Measurements from ENCODE around the gene DDAH2.
"Not testable (repeated sequence)": the region's sequence is repeated elsewhere in the genome, so short reads cannot be mapped to it uniquely, and the experiment has no call there.

DDAH2 gene

DNA sequence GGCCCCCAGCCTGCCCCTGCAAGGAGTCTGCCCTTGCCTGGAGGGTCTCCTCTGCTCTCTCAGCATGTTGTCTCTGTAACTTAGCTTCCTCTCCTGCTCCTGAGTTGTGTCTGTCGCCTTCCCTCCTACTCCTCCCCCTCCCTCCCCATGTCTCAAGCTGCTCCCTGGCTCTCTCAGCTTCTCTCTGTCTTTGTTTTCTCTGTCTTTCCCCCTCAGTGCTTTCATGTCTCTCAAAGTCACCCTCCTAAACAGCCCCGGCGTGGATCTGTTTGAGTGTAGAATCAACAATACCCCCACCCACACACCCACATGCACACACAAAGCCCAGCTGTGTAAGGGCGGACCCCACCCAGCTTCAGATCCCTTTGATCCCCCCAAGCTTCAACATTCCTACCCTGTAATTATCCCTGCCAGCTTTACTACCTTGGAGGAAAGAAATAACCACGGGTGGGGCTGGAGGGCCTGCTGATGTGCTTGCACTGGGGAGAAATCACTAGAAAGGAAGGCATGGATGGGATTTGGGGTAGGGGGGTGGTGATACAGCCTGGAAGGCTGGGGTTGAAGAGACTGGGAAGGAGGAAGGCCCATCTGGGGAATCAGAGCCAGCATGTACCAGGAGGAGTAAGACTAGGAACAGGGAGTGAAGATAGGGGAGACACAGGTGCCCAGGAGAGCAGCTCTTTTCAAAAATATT lies 15.0 kb downstream of the DDAH2 start:
- TF ChIP-seq L3MBTL2 (conservative IDR thresholded peaks at IDR 0.05) (no peak), PKNOX1 (IDR thresholded peaks at IDR 0.05) (no peak), SUZ12 (IDR thresholded peaks at IDR 0.05) (no peak), SP1 (IDR thresholded peaks at IDR 0.05) (no peak), FOXM1 (IDR thresholded peaks at IDR 0.05; ENCODE audit: borderline replicate concordance) (no peak), FOXK2 (IDR thresholded peaks at IDR 0.05) (no peak), HDGF (IDR thresholded peaks at IDR 0.05; ENCODE audit: borderline replicate concordance) (no peak), TARDBP (IDR thresholded peaks at IDR 0.05) (no peak), NFRKB (IDR thresholded peaks at IDR 0.05) (no peak), ARNT (IDR thresholded peaks at IDR 0.05) (no peak), FOXA1 (IDR thresholded peaks at IDR 0.05) (no peak), BHLHE40 (IDR thresholded peaks at IDR 0.05; ENCODE audit: borderline replicate concordance) (no peak), LEF1 (IDR thresholded peaks at IDR 0.05; ENCODE audit: borderline replicate concordance) (no peak), CTBP1 (IDR thresholded peaks at IDR 0.05; ENCODE audit: borderline replicate concordance) (no peak), ZNF384 (IDR thresholded peaks at IDR 0.05) (no peak), ELF4 (IDR thresholded peaks at IDR 0.05) (no peak)
- CTCF ChIA-PET, result interaction anchor here (0.6 to 2.2 kb wide), 3 partner anchors 16 to 56 kb away, joined by 4 to 13 read pairs (median 8); partner anchors contain the start of gene DDAH2
- DNase-seq (ENCODE audit: extremely low spot score), result no peak
- POLR2A ChIA-PET, result interaction anchor here (0.8 to 5.2 kb wide), 12 partner anchors 8 to 133 kb away, joined by 3 to 43 read pairs (median 4); partner anchors contain the start of genes ABHD16A, GPANK1, HSPA1B and LY6G6F

- POLR2A ChIA-PET, result interaction anchor here (0.8 to 5.2 kb wide), 9 partner anchors 10 to 133 kb away, joined by 3 to 43 read pairs (median 4); partner anchors contain the start of genes ABHD16A, GPANK1, MPIG6B and MSH5
- CTCF ChIA-PET, result interaction anchor here (0.6 to 2.2 kb wide), 3 partner anchors 16 to 56 kb away, joined by 4 to 13 read pairs (median 8); partner anchors contain the start of gene DDAH2
- no peak for TF ChIP-seq FOXA1 (IDR thresholded peaks at IDR 0.05)
- no peak for TF ChIP-seq HDGF (IDR thresholded peaks at IDR 0.05; ENCODE audit: borderline replicate concordance)
- no peak for TF ChIP-seq FOXM1 (IDR thresholded peaks at IDR 0.05; ENCODE audit: borderline replicate concordance)
- no peak for TF ChIP-seq ARNT (IDR thresholded peaks at IDR 0.05)
- TF ChIP-seq CTBP1 (IDR thresholded peaks at IDR 0.05; ENCODE audit: borderline replicate concordance), result no peak
- DNase-seq (ENCODE audit: extremely low spot score), result no peak
Measured at GRCh38 chr6:31713465-31713864, 15.6 kb downstream of the DDAH2 start.

DNA sequence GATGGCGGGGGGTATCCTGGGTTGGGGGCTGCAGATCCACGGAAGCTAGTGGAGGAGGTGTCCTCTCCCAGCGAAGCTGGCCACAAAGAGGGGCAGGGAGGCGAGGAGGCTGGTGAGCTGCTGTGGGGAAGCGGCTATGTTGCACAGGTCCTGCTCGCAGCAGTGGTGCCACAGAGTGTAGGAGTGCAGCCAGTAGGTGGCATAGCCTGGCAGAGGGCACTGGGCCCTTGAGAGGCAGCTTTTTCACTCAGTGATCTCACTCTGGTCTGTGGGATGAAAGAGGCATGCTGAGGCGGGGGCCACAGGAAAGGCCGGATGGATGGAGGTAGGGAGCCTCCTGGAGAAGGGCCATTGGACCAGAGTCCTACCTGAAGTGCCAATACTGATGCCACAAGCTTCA lies 16.8 kb downstream of the DDAH2 start:
- DNase-seq (ENCODE audit: extremely low spot score), result no peak
- ChIA-PET CTCF (no interaction called here), POLR2A (interaction anchor here (1.3 to 5.2 kb wide), 2 partner anchors 9 to 27 kb away, joined by 6 to 43 read pairs; partner anchors contain the start of genes ABHD16A and MSH5)
- no peak for TF ChIP-seq HDGF (IDR thresholded peaks at IDR 0.05; ENCODE audit: borderline replicate concordance)
- TF ChIP-seq L3MBTL2 (conservative IDR thresholded peaks at IDR 0.05), result no peak
- no peak for TF ChIP-seq CTBP1 (IDR thresholded peaks at IDR 0.05; ENCODE audit: borderline replicate concordance)
- no peak for TF ChIP-seq FOXA1 (IDR thresholded peaks at IDR 0.05)
- no peak for TF ChIP-seq SP1 (IDR thresholded peaks at IDR 0.05)
- no peak for TF ChIP-seq NFRKB (IDR thresholded peaks at IDR 0.05)

GRCh38 chr6:31711233-31711632 lies 17.9 kb downstream of the DDAH2 start:
- POLR2A ChIA-PET, result interaction anchor here (0.9 to 5.2 kb wide), 4 partner anchors 8 to 104 kb away, joined by 3 to 43 read pairs (median 5); partner anchors contain the start of genes ABHD16A, DDAH2, HSPA1A and HSPA1L
- TF ChIP-seq NFRKB (IDR thresholded peaks at IDR 0.05), result no peak
- TF ChIP-seq LEF1 (IDR thresholded peaks at IDR 0.05; ENCODE audit: borderline replicate concordance), result no peak
- no peak for TF ChIP-seq ARNT (IDR thresholded peaks at IDR 0.05)
- TF ChIP-seq FOXA1 (IDR thresholded peaks at IDR 0.05), result no peak
- TF ChIP-seq FOXM1 (IDR thresholded peaks at IDR 0.05; ENCODE audit: borderline replicate concordance), result no peak
- TF ChIP-seq ZNF384 (IDR thresholded peaks at IDR 0.05), result no peak
- TF ChIP-seq HDGF (IDR thresholded peaks at IDR 0.05; ENCODE audit: borderline replicate concordance), result no peak
- TF ChIP-seq L3MBTL2 (conservative IDR thresholded peaks at IDR 0.05), result no peak
- TF ChIP-seq PKNOX1 (IDR thresholded peaks at IDR 0.05), result no peak
- TF ChIP-seq FOXK2 (IDR thresholded peaks at IDR 0.05), result no peak
- no peak for TF ChIP-seq ELF4 (IDR thresholded peaks at IDR 0.05)
- TF ChIP-seq SUZ12 (IDR thresholded peaks at IDR 0.05), result no peak
- CTCF ChIA-PET, result interaction anchor here (0.7 to 0.8 kb wide), 2 partner anchors 119 to 170 kb away, joined by 3 to 4 read pairs; no protein-coding TSS in a partner anchor
- DNase-seq (ENCODE audit: extremely low spot score), result no peak

DNA sequence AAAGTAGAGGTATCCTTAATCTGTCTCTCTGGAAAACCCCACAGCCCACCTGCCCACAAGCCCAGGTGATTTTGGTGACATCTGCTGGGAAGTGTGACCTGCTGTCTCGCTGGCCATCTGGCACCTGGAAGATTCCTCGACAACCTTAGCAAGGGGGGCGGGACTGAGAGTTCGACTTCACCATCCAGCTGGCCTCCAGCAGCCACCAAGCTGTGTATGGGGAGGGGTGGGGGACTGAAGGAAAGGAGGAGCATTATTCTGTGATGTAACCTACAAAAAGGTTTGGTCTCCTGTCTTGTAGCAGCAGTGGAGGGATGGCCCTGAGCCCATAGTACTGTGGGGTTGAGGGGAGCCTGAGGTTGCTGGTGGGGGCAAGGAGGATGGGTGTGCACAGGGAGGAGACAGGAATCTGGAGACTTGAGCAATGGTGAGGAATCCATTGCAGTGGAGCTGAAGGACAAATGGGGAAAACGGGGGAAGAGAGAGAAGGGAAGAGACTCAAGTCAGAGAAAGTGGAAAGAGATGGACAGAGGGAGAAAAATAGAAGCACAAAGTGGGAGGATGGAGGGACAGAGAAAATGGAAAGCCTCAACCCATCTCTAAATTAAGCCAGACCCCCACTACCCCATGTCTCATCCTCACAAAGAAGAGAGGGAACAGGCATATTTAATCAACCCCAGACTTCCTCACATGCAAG lies 18.4 kb downstream of the DDAH2 start:
- CTCF ChIA-PET, result interaction anchor here (0.7 kb wide), 1 partner anchor 169 kb away, joined by 4 read pairs; no protein-coding TSS in a partner anchor
- no peak for TF ChIP-seq ZNF384 (IDR thresholded peaks at IDR 0.05)
- TF ChIP-seq L3MBTL2 (conservative IDR thresholded peaks at IDR 0.05), result no peak
- TF ChIP-seq SP1 (IDR thresholded peaks at IDR 0.05), result no peak
- no peak for DNase-seq (ENCODE audit: extremely low spot score)
- POLR2A ChIA-PET, result interaction anchor here (0.9 to 5.2 kb wide), 3 partner anchors 7 to 104 kb away, joined by 3 to 43 read pairs (median 4); partner anchors contain the start of genes ABHD16A, DDAH2, HSPA1A and HSPA1L

- CTCF ChIA-PET, result interaction anchor here (0.7 kb wide), 1 partner anchor 133 kb away, joined by 3 read pairs; no protein-coding TSS in a partner anchor
- DNase-seq (ENCODE audit: extremely low spot score); POLR2A ChIA-PET: not testable (repeated sequence)
Measured at GRCh38 chr6:31709157-31709556, 19.9 kb downstream of the DDAH2 start.
